ENCODE measurements around the gene DUSP10. TPM values are rescaled to one million over a fixed set of nuclear protein-coding genes. Genes with fewer than 3 reads are reported as not detected.

DUSP10 gene
- total and polyA plus RNA-seq, 2 of the 13 experiments (the other 11 are each of a cell fraction or from before 2014, with no cell fraction given), result 2.1 to 4.4 TPM

GRCh38 chr1:221741703-221742554 lies at the start of gene DUSP10 (continued):
- TF ChIP-seq ZNF513 (CRISPR knock-in tag; conservative IDR thresholded peaks at IDR 0.05) (no peak), ZNF512B (CRISPR knock-in tag; IDR thresholded peaks at IDR 0.05; ENCODE audit: borderline replicate concordance) (no peak), ZNF354B (CRISPR knock-in tag; IDR thresholded peaks at IDR 0.05) (no peak), ARID5B (CRISPR knock-in tag; IDR thresholded peaks at IDR 0.05) (peak; percentile 30; the same call in 1 of the 2 replicates), HBP1 (CRISPR knock-in tag; IDR thresholded peaks at IDR 0.05; ENCODE audit: low read depth) (peak; percentile 21; the same call in 1 of the 2 replicates), SOX5 (CRISPR knock-in tag; IDR thresholded peaks at IDR 0.05; ENCODE audit: borderline replicate concordance) (no peak), ZNF704 (CRISPR knock-in tag; IDR thresholded peaks at IDR 0.05; ENCODE audit: borderline replicate concordance) (no peak), HMGA1 (CRISPR knock-in tag; conservative IDR thresholded peaks at IDR 0.05) (no peak), ZNF224 (CRISPR knock-in tag; IDR thresholded peaks at IDR 0.05) (no peak), TFAP4 (IDR thresholded peaks at IDR 0.05; ENCODE audit: borderline replicate concordance, low read depth) (peak; percentile 96), ZNF710 (CRISPR knock-in tag; IDR thresholded peaks at IDR 0.05; ENCODE audit: borderline replicate concordance) (0 out of 2 replicates have a peak, but pooled peaks have one; percentile 11), ZNF230 (CRISPR knock-in tag; IDR thresholded peaks at IDR 0.05) (no peak; the same call in 1 of the 2 replicates), TAF1 (CRISPR knock-in tag; IDR thresholded peaks at IDR 0.05) (no peak; the same call in 1 of the 2 replicates)
